Stimulated activated CD4-positive, alpha-beta T cell treated with anti-CD3 and anti-CD28 coated beads, Interleukin-1b, Interleukin-23, amount 100 ng/mL, for 4 hours (primary cell): ENCODE measurements around the gene CCL17.
"Not testable (repeated sequence)": the region's sequence is repeated elsewhere in the genome, so short reads cannot be mapped to it uniquely, and the experiment has no call there.

Source experiments
- DNase-seq, 2 donors: peaks; one replicate each; pipeline ENCODE4 v3.0.0-alpha.2; 2020; ENCODE audit warnings: low read depth in 2 of 2

The CCL17 gene

GRCh38 chr16:57395026-57395425 lies 9.5 kb upstream of the CCL17 start:
- no peak for DNase-seq

DNA sequence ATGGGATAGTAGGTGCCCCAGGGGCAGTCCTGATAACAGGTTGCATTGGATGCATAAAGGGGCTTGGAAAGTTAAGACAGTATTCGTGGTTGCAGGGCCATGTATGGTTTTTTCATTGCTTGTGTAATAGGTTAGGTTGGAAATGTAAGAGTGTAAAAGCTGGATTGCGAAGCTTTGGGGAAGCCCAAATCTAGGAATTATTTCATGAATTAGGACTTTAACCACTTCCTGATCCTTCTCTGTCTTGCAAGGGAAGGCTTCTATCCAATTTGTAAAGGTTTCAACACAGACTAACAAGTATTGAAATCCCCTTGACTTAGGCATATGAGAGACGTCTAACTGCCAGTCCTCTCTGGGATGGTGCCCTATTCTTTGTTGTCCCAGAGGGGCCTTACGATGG lies 7.8 kb upstream of the CCL17 start:
- DNase-seq, result no peak

DNA sequence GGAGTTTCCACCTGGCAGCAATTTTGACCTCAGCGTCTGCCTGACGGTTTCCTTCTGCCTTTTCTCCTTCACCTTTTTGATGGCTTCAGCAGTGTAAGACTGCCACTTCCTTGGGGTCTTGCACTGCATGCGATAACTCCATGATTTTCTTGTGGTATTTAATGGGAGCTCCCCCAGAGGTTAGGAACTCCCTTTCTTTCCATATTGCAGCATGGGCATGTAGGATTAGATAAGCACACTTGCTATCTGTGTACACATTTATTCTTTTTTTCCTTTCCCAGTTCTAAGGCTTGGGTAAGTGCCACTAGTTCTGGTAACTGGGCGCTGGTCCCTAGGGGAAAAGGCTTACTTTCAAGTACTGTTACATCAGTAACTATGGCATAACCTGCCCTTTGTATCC lies 7.1 kb upstream of the CCL17 start:
- not testable (repeated sequence) for DNase-seq

GRCh38 chr16:57401943-57402640 lies 2.5 kb upstream of the CCL17 start:
- no peak for DNase-seq

DNA sequence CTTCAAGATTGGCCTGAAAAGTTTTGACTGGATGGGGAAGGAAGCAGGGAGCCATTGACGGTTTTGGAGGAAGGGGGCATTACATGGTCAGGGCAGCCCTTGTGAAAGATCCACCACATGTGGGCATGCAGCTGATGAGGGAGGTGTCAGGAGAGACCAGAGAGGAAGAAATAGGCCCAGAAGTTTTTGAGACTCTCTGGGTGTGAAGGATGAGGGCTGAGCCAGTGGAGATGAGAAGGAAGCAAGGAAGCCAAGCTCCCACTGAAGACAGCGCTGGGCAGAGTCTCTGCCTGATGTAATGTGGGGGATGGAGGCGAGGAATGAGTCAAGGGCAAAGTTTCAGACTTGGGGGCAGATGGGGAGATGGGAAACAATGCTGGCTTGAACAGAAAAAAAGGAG lies 530 bp downstream of the CCL17 start:
- DNase-seq, result no peak

DNA sequence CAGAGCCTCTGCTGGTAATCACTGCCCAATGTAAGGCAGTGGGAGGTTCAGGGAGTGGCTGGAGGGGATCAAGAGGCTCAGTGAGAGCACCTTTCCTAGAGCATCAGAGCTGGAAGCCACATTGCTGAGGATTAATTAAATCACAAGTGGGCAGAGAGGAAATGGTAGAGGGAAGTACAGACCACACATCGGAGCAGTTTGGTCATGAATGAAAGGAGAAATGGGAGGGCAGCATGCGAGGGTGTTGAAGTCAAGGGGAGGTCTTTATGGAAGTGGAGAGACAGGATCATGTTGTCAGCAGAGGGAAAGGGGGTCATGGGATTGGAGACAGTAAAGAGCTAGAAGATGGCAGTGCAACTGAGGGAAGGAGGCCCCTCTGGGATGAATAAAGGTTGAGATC lies 2.3 kb downstream of the CCL17 start:
- no peak for DNase-seq

DNA sequence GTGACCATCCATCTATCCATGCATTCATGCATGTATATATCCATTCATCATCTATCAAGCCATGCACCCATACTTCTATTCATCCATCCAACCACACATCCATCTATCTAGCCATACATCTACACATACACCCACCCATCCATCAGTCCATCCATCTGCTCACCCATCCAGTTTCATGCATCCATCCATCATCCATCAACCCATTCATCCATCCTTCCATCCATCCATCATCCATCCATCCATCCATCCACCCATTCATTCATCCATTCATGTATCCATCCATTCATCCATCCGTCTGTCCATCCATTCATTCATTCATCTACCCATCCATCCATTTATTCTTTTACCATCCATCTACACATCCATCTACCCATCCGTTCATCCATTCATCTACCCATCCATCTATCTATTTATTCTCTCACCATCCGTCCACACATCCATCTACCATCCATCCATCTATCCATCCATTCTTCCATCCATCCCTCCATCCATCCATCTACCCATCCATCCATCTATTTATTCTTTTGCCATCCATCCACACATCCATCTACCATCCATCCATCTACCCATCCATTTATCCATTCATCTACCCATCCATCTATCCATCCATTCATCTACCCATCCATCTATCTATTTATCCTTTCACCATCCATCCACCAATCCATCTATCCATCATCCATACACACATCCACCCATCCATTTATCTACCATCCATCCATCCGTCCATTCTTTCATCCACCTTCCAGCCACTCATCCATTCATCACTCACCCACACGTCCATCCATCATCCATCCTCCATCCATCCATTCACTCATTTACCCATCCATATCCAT lies 3.2 kb downstream of the CCL17 start:
- no peak for DNase-seq

- no peak for DNase-seq
These were observed 4.5 kb downstream of the CCL17 start for GRCh38 chr16:57409065-57409464.

DNA sequence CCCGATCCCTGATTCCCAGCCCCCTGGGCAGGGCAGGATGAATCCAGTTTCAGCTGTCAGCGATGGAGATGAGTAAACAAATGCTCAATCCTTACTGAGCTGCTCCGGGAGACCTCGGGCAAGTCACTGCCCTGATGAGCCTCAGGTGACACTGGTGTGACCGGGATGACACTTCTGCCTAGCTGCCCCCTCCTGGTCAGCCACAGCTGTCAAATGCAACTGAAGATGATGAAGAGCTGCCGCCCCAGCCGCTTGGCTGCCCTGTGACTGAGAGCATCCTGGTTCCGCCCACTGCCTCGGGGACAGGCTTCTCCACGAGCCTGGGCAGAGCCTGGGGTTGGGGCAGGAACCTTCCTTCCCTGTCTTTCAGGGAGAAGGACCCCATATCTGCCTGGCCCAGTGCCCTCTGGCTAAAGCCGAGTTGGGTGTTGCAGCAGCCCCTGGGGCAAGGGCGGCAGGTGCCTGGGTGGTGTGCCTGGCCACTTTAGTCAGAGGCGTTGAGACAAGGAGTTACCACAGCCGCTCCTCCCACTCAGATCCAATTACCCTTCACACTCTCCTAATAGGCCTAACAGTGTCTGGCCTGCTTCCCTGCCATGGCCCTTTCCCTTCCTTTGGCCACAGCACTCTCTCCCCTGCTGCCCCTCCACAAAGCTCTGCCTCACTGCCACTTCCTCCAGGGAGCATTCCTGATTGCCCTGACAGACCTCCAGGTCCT lies 5.5 kb downstream of the CCL17 start:
- DNase-seq, result no peak

DNA sequence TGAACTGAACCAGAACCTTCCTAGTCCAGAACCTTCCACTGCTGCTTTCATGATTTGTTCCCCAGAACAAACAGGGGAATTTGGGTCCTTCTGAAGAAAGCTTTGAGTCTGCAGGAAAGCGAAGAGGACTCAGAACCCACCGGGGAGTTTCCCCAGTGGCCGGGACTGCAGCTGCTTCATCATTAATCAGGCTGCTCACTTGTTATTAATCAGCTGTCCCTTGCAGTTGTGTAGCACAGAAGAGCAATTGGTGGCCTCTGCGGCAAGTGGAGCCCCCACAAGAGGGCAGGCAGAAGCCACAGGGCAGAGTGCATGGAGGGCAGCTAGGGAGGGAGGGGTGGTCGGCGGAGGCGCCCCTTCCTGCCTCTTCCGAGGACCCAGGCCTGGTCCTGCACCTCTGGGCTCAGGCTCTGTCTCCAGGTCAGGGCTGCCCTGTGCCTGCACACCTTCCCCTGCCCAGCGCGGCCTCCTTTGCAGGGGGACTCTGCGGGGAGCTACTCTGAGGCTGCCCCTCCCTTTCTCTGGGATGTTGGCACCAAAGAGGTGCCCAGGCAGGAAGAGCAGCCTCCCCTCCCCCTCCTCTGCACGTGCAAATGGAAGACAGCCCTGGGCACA lies 6.9 kb downstream of the CCL17 start:
- DNase-seq, result no peak

DNA sequence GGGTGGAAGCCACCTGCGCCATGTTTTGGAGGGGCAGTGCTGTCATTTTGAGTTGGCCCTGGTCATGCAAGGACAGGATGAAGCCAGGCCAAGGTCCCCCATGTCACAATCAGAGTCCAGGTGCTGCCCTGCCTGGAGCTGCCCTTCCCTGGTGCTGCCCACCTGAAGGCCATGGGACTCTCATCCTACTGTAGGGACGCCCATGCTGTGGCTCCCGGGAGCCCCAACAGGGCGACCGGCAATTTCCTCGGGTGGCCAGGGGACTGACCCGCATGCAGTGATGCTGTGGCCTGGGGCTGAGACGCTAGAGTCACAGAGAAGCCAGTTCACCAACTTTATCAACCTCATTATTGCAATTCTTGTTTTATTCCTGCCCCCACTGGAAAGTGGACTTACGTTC lies 8.0 kb downstream of the CCL17 start:
- DNase-seq, result no peak

DNA sequence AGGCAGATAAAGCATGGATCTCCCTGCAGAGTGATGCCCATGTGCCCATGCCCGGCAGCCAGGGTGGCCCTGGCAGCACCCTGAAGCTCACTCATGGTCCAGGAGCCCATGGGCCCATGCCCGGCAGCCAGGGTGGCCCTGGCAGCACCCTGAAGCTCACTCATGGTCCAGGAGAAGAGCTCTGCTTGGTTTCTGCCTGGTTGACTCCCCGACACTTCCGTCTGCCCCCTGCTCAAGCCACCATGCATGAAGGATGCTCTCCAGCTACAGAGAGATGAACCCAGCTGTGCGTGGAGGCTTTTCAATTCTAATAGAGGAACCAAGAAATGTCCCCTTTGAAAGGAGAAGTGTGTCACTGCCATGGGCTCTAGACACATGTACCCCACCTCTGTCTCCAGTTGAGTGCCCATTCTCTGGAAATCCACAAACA lies 8.7 kb downstream of the CCL17 start:
- no peak for DNase-seq

DNA sequence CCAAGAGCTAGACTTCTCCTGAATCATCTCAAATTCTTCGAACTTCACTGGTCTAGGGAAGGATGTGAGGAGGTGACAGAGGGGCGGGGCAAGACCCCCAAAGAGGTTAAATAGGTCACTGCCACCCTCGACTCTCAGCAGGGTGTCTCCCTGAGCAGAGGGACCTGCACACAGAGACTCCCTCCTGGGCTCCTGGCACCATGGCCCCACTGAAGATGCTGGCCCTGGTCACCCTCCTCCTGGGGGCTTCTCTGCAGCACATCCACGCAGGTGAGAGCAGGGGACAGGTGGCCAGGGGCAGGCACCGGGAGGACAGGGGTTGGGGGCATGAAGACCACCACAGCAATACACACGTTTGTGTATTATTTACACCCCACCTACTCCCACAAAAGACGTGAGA lies 9.2 kb downstream of the CCL17 start:
- no peak for DNase-seq

GRCh38 chr16:57416084-57416483 lies 11.5 kb downstream of the CCL17 start:
- no peak for DNase-seq

GRCh38 chr16:57419506-57419905 lies 14.9 kb downstream of the CCL17 start:
- DNase-seq, result no peak

DNA sequence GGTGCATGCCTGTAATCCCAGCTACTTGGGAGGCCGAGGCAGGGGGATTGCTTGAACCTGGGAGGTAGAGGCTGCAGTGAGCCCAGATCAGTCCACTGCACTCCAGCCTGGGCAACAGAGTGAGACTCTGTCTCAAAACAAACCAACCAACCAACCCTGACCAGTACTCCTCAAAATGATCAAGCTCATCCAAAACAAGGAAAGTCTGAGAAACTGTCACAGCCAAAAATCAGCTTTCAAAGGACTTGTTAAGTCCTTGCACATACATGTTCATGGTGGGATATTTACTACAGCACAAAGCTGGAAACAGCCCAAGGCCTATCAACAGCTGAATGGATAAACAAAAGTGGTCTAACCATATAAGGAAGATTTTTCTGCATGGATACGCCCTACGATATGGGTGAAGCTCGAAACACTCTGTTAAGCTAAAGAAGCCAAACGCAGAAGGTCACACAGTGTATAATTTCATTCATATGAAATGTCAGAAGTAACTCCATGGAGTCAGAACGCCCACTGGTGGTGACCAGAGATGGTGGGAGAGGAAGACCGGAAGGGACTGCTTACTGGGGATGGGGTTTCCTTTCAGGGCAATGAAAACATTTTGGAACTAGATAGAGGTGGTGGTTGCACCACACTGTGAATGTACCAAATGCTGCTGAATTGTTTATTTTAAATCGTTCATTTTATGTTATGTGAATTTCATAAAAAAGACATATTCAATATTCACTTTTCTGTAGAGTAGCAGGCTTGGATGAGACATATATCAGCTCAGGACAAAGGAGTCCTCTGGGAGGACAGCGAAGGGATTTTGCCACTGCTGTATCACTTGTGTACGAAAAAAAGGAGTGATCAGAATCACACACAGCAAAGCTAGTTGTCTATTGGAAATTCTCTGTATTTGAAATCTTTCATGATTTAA lies 17.7 kb downstream of the CCL17 start:
- DNase-seq, result no peak

- DNase-seq, result no peak
These were observed 18.6 kb downstream of the CCL17 start for GRCh38 chr16:57423152-57423551.

- DNase-seq, result no peak
These were observed 20.0 kb downstream of the CCL17 start for GRCh38 chr16:57424583-57424982.

DNA sequence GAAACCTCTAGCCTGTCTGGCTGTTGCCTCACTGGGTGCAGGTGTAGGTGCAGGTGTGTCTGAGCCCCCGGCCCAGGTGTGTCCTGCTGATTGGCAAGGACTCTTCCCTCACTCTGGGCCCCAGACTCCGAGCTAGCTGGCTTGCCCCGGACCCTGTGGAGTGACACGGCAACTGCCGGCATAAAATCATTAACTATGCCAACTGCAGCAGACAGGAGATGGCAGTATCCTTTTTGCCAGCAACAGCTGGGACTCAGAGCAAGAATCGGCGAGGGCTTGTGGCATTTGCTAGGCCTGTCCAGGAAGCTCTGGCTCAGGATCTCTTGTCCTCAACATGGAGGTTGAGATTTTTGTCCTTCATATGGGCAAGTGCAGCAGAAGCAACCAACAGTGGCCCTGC lies 21.8 kb downstream of the CCL17 start:
- DNase-seq, result no peak

- no peak for DNase-seq
These were observed 22.7 kb downstream of the CCL17 start for GRCh38 chr16:57427307-57427706.

DNA sequence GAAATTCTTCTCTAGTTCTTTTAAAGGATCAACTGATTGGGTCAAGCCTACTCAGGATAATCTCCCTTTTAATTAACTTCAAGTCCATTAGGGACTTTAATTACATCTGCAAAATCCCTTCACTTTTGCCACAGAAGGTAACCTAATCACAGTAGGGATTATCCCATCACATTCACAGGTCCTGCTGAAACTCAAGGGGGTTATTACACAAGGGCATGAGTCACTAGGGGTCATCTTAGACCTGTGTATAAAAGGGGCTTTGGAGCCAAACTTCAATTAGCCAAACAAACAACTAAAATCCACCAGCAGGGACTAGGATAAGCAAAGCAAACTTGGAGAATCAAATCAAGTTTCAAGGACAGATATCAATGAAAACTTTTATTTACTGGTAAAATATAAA lies 23.3 kb downstream of the CCL17 start:
- DNase-seq, result no peak
